ENCODE results near the gene ZBTB7A.

Gene ZBTB7A

DNA sequence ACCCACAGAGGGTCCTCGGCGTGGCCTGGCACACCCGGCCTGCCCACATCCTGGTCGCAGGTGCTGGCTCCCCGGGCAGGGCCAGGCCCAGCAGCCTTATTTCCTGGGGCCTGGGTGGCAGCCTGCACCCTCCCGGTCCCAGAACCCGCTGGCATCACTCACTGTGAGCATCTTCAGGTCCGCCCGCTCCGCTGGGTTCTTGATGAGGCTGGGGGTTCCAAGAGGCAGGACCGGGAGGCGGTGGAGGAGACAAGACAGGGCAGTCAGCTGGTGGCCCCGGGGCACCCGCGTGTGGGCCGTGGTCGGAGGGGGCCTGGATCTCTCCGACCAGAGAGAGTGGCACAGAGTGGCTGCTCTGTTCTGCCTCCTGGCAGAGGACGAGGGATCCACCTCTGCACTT is 27.6 kb upstream of the ZBTB7A start:
- no peak for DNase-seq

DNA sequence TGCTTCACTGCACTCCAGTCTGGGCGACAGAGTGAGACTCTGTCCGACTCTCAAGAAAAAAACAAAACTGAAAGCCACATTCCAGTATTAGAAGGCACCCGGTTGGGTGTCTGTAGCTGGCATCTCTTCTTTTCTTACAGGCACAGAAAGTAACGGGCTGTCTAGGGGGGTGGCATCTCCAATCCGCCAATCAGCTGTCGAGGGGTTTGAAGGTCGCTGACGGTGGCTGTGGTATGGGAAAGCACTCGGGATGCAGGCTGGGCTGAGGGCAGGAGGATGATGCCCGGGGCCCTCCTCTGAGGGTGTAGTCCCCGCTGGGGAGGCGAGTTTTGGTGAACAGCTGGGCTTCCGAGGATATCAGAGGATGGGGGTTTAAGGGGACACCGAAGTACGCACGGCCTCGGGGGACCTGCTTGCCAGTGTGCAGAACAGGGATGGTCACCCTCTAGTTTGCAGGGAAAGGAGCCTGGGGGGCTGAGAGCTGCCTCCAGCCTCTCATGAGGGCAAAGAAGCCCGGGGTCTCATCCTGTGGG is 27.0 kb upstream of the ZBTB7A start:
- DNase-seq, result no peak

DNA sequence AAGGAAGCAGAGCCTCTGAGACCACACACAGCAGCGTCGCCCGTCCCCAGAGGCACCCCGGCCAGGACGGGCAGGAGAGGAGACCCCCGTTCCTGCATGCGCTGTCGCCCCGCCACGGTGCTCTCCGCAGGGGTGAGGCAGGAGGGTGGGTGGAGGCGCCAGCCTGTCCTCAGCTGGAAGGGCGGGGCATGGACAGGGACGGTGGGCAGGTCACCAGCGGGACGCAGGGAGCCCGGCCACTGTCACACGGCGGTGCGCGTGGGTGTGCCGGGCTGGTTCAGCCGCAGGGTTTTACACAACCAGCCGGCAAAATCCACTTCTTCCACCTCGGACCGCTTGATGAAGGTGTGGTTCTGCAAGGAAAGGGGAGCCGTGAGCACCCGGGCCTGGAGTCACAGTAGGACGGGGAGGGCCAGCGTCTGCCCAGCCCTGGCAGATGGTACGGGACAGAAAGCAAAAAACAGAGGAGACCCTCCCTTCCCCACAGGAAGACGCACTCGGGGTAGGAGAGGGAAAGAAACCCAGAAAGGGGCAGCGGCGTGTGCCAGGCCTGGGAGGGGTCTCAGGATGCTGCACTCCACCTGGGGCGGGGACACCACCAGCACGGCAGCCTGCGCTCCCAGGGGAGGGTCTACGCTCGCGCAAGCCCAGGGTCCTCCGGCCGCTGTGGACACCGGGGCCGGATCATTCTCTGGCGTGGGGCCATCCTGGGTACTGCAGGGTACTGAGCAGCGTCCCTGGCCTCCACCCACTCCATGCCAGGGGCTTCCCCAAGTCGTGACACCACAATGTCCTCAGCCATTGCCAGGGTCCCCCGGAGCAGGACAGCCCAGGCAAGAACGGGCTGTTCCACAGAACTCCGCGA is 23.9 kb upstream of the ZBTB7A start:
- no peak for DNase-seq

DNA sequence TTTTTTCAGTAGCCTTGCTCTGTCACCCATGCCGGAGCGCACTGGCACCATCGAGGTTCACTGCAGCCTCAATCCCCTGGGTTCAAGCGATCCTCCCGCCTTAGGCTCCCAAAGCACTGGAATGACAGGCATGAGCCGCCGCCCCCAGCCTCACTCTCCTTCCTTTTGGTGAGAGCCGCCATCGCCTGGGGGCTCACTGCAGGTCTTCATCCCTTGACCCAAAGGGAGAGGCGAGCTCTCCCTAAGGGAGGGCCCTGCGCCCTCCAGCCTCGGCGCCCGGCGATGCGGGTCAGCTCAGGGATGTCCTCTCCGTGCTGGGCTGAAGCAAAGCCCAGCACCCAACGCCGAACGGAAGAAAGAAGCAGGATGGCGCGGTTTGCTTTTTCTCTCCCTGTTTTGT is 23.2 kb upstream of the ZBTB7A start:
- no peak for DNase-seq

DNA sequence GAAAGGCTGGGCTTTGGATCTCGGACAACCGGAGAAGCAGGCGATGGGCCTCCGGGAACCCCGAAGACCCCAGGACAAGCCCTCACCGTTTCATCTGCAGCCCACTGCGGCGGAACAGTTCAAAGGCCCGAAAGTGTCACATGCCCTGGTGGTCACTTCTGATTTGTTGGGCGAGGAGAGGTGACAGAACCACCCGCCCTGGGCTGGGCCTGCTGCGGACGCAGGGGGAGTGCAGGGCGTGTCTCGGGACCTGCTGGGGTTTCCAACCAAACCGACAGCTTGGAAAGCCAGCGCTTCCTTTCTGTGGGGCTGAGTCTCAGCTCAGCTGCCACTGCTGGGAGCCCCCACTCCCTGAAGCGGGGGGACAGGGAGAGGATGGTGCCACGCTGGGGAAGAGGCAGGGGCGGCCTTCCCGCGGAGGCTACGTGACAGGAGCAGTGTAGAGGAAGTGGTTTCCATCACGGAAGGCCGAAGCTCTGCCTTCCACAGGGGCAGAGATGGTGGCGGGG is 22.8 kb upstream of the ZBTB7A start:
- peak in 4 of 51 donors; percentile 10 to 41 (median 22) for DNase-seq

DNA sequence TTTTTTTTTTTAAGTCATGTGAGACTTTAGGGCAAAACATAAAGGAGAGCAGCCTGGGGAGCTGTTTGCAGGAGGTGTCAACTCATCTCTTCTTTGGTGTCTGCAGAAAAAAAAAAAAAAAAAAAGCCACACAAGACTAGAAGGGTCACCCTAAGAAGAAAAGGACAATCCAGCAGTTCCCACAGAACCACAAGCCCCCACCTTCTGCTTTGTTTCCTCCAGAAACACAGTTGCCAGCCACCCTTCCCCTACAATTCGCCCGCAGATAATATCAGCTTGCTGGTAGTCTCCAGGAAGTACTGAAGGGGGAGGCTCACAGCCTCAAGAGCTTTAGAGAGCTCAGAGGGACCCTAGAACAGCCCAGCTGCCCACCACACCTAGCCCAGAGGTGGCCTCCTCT is 22.3 kb upstream of the ZBTB7A start:
- DNase-seq, result no peak

DNA sequence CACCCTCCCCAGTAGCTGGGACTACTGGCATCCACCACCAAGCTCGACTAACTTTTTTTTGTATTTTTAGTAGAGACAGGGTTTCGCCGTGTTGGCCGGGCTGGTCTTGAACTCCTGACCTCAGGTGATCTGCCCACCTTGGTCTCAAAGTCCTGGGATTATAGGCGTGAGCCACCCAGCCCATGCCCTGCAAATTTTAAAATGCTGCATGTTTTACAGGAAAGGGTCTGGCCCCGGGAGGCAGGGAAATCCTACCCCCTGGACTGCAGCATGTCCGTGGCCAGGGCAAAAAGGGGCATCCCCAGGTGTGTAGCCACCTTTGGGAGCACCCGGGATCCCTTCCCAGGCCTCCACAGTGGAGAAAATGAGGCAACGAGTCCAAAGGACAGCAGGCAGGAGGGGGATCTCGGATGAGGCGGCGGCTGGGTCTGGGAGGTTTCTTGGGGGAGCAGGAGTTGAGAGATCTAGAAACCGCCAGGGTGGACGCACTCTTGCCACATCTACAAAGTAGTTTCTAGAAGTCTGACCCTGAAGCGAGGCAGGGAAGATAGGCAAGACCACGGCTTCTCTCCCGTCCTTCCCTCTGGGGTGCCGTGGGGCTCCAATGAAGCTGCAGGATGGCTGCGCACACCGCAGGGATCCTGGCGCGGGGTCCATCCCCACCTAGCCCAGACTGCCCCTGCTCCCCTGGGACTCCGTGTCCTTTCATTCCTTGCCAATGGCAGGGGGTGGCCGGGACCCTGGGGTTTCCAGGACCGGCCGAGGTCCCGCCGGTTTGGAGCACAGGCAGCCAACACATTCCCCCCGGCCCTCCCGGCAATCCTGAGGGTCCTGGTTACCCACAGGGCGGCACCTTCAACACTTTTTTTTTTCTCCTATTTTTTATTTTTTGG is 21.3 kb upstream of the ZBTB7A start:
- no peak for DNase-seq

DNA sequence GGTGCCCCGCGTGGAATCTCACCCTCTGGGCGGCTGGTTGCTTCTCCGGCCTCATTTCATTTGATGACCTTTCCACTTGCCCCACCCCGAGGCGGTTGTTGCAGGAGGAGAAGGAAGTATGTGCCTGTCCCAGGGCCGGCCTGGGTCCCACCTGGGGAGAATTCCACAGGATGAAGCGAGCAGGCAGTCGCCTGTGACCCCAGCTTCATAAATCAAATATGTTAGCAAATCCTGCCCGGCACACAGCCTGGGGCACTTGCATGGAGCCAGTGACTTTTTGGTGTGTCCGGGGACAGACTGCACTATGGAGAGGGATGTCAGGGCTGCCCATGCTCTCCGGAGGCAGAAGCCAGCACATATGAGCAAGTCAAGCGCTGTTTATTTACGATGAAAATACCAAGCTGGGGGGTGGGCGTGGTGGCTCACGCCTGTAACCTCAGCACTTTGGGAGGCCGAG is 19.7 kb upstream of the ZBTB7A start:
- DNase-seq, result no peak

DNA sequence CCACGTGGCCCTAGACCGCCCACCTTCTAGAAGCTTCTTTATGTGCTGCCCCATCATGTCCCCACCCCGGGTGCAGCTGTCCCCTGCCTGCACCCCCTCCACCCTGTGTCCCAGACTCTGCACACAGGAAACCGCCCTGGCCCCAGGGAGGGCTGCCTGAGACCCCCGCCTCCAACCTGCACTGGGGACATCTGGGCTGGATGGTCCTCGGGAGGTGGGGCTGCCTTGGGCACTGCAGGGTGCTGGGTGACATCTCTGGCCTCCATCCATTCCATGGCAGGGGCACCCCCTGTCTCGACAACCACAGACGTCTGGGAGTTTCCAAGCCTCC is 17.8 kb upstream of the ZBTB7A start:
- DNase-seq, result no peak

DNA sequence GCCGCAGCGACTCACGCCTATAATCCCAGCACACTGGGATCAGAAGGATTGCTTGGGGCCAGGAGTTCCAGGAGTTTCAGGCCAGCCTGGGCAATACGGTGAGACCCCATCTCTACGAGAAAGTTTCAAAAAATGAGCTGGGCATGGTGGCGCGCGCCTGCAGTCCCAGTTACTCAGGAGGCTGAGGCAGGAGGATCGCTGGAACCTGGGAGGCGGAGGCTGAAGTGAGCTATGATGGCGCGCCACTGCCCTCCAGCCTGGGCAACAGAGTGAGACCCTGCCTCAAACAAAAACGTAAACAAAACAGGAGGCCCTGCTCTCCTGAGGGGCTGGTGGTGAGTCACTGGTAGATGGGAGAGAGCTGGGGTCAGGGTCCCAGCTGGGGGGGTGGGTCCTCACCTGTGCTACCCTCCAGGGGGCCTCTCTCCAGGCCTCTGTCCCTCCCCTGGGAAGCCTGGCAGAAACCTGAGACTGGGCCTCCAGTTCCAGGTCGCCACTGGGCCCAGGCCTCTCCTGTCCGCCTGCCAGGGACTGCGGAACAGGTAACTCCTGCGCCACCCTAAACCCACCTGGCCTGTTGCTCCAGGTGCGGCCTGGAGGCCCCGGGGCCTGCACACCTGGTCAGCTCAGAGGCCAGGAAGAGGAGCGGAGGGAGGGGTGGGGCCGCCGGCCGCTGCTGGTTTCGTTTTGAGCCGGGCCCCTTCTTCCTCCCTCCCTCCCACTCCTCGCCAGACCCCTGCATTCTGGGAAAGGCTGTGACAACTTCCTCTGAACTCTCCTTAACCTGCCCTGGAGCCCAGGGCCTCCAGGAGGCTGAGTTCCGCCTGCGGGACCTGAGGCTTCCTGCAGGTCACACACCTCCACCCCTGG is 17.2 kb upstream of the ZBTB7A start:
- DNase-seq, result no peak

DNA sequence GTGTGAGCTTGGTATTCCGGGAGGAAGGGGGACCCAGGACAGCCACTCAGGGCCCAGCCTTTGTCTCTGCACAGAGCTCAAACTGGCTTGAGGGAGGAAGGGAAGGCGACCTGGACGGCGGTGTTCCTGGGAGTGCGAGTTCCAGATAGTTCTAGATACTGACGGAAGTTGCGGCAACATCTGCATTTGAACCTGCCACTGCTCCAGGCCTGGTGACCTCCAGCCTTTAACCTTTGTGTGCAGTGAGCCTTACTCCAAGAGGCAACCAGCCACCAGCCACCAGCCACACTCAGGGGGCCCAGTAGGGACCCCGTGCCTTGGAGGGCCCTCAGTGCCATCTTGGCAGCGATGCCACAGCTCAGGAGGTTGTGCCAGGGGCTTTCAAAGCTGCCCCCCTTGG is 15.5 kb upstream of the ZBTB7A start:
- DNase-seq, result no peak

DNA sequence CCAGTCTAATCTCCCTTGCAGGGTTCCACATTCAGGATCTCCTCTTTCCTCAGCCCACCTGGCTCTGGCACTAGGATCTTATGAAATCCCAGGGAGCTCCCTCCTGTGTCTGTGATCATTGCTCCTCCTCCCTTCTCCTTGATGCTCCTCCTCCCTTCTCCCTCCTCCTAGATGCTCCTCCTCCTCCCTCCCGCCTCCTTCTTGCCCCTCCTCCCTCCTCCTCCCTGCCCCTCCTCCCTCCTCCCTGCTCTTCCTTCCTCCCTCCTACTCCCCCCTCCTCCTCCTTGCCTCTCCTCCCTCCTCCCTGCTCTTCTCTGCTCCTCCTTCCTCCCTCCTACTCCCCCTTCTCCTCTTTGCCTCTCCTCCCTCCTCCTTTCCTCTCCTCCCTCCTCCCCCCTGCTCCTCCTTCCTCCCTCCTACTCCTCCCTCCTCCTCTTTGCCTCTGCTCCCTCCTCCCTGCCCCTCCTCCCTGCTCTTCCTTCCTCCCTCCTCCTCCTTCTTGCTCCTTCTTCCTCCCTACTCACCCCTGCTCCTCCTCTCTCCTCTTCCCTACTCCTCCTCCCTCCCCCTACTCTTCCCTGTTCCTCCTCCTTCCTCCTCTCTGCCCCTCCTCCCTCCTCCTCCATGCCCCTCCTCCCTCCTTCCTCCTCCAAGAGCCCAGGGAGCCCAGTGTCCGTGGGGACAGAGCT is 14.9 kb upstream of the ZBTB7A start:
- no peak for DNase-seq

DNA sequence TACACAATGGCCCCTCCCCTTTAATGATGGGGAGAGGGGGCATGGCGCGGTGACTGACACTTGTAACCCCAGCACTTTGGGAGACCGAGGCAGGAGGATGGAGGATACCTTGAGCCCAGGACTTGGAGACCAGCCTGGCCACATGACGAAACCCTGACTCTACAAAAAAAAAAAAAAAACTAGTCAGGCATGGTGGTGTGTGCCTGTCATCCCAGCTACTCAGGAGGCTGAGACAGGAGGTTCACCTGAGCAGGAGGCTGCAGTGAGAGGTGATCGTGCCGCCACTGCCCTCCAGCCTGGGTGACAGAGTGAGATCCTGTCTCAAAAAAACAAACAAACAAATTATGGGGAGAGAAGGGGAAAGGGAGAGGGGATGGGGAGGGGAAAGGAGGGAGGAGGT is 13.8 kb upstream of the ZBTB7A start:
- no peak for DNase-seq

DNA sequence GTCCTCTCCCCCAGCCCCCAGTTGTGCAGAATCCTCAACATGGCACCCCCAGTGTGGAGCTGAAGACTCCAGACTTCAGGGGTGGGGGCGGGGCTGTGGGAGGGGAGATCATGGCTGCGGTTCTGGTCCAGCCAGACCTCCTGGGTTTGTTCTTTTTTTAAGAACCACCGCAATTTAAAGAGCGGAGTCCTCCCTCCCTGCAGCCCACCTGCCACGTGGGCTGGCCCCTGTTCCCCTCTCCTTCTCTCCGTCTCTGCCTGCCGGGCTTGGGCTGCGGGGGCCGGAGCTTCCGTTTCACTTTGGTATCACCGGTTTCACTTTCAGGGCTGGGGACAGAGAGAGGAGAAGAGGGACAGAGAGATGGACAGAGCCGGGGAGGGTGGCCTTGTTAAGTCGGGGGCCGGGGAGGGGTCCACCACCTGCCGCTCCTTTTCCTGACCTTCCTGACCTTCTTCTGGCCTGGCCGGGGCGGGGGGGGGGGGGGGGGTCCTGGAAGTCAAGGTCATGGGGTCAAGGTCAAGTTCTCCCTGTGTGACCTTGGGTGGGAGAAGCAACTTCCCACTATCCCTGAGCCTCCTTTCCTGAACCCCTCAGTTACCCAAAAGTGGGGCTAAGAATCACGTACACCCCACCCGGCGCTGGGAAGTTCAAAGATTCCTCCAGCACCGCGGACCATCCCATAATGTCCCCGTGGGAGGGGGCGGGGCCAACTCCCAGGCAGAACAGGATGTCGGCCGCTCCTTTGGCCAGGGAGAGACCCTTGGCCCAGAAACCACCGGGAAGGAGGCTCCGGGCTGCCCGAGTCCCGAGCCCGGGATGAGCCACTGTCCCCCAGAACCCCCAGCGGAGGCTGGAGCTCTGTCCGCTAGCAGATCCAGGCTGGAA is 11.3 kb upstream of the ZBTB7A start:
- DNase-seq, result peak in 8 of 51 donors; percentile 12 to 29 (median 20)

DNA sequence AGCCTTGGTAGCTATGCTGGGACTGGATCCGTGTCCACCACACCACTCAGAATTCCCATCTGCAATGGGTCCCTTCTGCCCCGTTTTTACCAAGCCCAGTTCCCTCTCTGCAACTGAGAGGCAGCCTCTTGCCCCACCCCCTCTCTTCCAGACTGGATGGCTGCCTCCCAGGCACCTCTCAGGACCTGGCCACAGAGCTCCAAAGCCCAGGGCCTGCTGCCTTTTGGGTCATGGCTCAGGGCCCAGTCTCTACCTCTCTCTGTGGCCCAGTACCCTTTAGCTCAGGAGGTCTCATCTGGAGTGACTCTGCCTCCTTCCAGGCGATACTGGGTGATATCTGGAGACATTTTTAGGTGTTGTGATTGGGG is 10.3 kb upstream of the ZBTB7A start:
- no peak for DNase-seq

DNA sequence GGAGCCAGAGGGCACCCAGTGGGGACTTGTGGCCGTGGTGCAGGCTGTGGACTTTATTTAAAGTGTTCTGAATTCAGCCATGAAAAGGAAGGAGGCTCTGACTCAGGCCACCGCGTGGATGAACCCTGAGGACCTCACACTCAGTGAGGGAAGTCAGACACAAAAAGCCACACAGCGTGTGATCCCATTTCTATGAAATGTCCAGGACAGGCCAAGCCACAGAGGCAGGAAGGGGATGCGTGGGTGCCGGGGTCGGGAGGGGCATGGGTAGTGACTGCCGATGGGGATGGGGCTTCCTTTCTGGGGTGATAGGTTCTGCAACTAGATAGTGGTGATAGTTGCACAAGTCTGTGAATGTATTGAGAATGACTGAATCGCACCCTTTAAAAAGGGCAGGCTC is 8.7 kb upstream of the ZBTB7A start:
- DNase-seq, result no peak

DNA sequence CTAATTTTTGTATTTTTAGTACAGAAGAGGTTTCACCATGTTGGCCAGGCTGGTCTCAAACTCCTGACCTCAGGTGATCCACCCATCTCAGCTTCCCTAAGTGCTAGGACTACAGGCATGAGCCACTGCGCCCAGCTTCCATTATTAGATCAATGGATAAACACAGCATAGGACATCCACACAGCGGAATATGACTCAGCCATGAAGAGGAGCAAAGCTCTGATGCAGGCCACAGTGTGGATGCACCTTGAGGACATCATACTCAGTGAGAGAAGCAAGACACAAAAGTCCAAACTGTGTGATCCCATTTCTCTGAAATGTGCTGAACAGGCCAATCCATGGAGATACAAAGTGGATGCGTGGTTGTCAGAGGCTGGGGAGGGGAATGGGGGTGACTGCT is 4.9 kb upstream of the ZBTB7A start:
- DNase-seq, result no peak

DNA sequence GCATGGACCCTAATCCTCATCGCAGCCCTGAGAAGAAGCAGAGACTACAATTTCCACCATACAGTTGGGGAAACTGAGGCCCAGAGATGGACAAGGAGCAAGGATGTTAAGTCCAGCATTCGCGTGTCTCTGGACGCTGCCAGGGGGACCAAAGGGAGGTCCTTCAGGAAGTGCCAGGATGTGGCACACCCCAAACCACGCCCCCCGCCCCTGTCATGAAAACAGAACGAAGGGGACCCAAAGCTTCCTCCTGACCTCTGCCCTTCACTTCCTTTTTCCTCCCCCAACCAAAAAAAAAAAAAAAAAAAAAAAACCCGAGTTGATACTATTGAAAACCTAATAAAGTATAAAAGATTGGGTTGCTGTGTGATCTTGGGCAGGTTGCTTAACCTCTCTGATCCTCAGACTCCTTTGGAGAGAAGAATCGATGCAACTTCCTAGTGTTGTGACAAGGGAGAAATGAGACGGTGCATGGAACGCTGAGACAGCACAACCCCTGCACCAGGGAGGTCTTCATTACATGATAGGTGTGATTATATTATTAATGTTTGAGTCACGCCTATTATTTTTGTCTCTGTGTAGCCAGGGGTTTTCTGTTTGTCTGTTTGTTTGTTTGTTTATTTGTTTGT is 2.7 kb upstream of the ZBTB7A start:
- DNase-seq, result peak in 1 of 51 donors; percentile 22

Data from hypothalamus (tissue), 51 donors.